Bladder microvascular endothelial cell (primary cell): ENCODE measurements around the gene SLC2A2. TPM values are rescaled to one million over a fixed set of nuclear protein-coding genes. Genes with fewer than 3 reads are reported as not detected.

ENCODE experiments used
- total RNA-seq: library from RNA; depleted of rRNA; stranded (reverse); fragments of >200 nt; gene quantifications from 2 replicates; pipeline ENCODE4 v1.2.3, GENCODE V29; 2014

The SLC2A2 gene
- total RNA-seq: not detected in 2 replicates

GRCh38 chr3:171026597-171027293, at the start of gene SLC2A2:
TSS of gene SLC2A2 (minus strand) at chr3:171026720. CDS start at chr3:171026670, 50 bp downstream.

Other genes with a start within 250 kb of the SLC2A2 start
- 23.5 and 40.8 TPM in 2 replicates for gene RPL22L1, start 156.5 kb downstream of the SLC2A2 start, total RNA-seq
- gene EIF5A2, start 118.1 kb downstream of the SLC2A2 start, total RNA-seq: 3.6 and 6.2 TPM in 2 replicates